Activated CD4-positive, alpha-beta T cell treated with anti-CD3 and anti-CD28 coated beads for 36 hours (primary cell): ENCODE results near the gene R3HDML. TPM values are rescaled to one million over a fixed set of nuclear protein-coding genes. Genes with fewer than 3 reads are reported as not detected.

Experiments used
- ATAC-seq: fragments of 200-7000 bp; cut with Tn5 transposase; one replicate; pipeline ENCODE4 v1.10.0; 2021; ENCODE audit warnings: mild to moderate bottlenecking, moderate library complexity
- CTCF ChIA-PET: fragments of 350-600 bp; sonication (Branson Sonifier 250); formaldehyde crosslinking; loops from one replicate; lab custom pipeline; 2021; ENCODE audit warnings: antibody characterized with exemption; lab: Charles Lee
- POLR2A ChIA-PET: fragments of 350-600 bp; sonication (Branson Sonifier 250); formaldehyde crosslinking; loops from one replicate; lab custom pipeline; 2021; ENCODE audit warnings: antibody characterized with exemption, inconsistent platforms; lab: Charles Lee
- DNase-seq: peaks from one replicate; pipeline ENCODE4 v3.0.0-alpha.2; 2020
- H3K27ac Mint-ChIP-seq: one replicate; pipeline ENCODE4 v1.8.0; 2021; ENCODE audit warnings: mixed read lengths
- H3K27me3 Mint-ChIP-seq: one replicate; pipeline ENCODE4 v1.8.0; 2021; ENCODE audit warnings: mixed read lengths
- H3K36me3 Mint-ChIP-seq: one replicate; pipeline ENCODE4 v1.8.0; 2021; ENCODE audit warnings: low read depth, mixed read lengths
- H3K4me1 Mint-ChIP-seq: one replicate; pipeline ENCODE4 v1.8.0; 2021; ENCODE audit warnings: mixed read lengths
- H3K4me3 Mint-ChIP-seq: one replicate; pipeline ENCODE4 v1.8.0; 2021; ENCODE audit warnings: mild to moderate bottlenecking, moderate library complexity, mixed read lengths
- H3K9me3 Mint-ChIP-seq: one replicate; pipeline ENCODE4 v1.8.0; 2021; ENCODE audit warnings: low read depth, mixed read lengths
- intact Hi-C, 2 experiments: fragments of 100-400 bp; cut with DNase I in 1 of 2; cut with micrococcal nuclease in 1 of 2; formaldehyde crosslinking; loops; one replicate each; pipeline versions ENCODE4 v1.14.2 to v1.15.1; 2022 to 2024; cut with DNase I, micrococcal nuclease
- total RNA-seq, 2 experiments: library from RNA; stranded (reverse); gene quantifications; one replicate each; pipeline ENCODE4 v1.2.3, GENCODE V29; 2021

Gene R3HDML
- total RNA-seq, 2 experiments from 2014 or later = not detected

- DNase-seq (no peak), ATAC-seq (no peak)
- no peak overlapping the region for H3K27ac Mint-ChIP-seq
- no peak overlapping the region for H3K4me3 Mint-ChIP-seq
- no peaks in the 10 kb centered on the region for H3K4me1 Mint-ChIP-seq
- H3K27me3 Mint-ChIP-seq = peaks cover 8% of the 10 kb centered on the region
- no peaks in the 10 kb centered on the region for H3K36me3 Mint-ChIP-seq
- no peaks in the 10 kb centered on the region for H3K9me3 Mint-ChIP-seq
- ChIA-PET CTCF (interaction anchor here (1.1 kb wide), 1 partner anchor 132 kb away, joined by 3 read pairs; no protein-coding TSS in a partner anchor), POLR2A (no interaction called here)
- intact Hi-C loops = no loop called here
These were observed 13.7 kb downstream of the R3HDML start for GRCh38 chr20:44350567-44350966.

DNA sequence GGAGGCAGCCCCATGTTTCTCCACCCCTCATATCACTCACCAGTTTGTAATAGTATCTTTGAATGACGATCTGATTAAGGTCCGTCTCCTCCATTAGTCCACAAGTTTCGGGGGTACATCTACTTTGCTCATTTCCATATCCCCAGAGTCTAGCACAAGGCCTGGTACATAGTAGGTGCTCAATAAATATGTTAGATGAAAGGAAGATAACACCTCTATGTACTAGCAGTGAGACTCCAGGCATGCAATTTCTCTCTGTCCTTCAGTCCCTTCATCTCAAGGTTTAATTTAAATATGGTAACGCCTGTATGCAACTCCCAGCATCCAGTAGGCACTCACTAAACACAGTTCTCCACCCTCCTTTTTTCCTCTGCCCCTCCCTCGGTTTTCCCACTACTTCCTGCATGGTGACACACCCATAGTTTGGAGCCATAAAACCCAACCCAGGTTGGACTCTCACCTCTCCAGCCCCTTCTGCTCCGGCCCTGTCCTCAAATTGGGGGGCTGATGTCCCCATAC lies 18.2 kb downstream of the R3HDML start:
- Mint-ChIP-seq H3K27me3 (peaks cover 4% of the 10 kb centered on the region), H3K4me3 (no peak overlapping the region), H3K9me3 (no peaks in the 10 kb centered on the region), H3K36me3 (no peaks in the 10 kb centered on the region), H3K4me1 (no peaks in the 10 kb centered on the region), H3K27ac (no peak overlapping the region)
- ChIA-PET CTCF (interaction anchor here (0.7 kb wide), 1 partner anchor 140 kb away, joined by 3 read pairs; no protein-coding TSS in a partner anchor), POLR2A (no interaction called here)
- intact Hi-C loops = no loop called here
- ATAC-seq (no peak), DNase-seq (no peak)

GRCh38 chr20:44355498-44356352 lies 18.9 kb downstream of the R3HDML start, which contains the start of gene HNF4A:
HNF4A (plus strand) TSS chr20:44355699; CDS start chr20:44355805, 106 bp downstream.
- Mint-ChIP-seq H3K36me3 (no peaks in the 10 kb centered on the region), H3K9me3 (no peaks in the 10 kb centered on the region), H3K27ac (no peak within 1 kb of the TSS), H3K4me3 (no peak within 1 kb of the TSS), H3K27me3 (peaks cover 4% of the 10 kb centered on the region), H3K4me1 (no peaks in the 10 kb centered on the region)
- intact Hi-C loops = no loop called here
- ChIA-PET POLR2A (no interaction called here), CTCF (interaction anchor here (0.7 kb wide), 1 partner anchor 141 kb away, joined by 3 read pairs; no protein-coding TSS in a partner anchor)
- no peak for ATAC-seq
- DNase-seq = no peak

DNA sequence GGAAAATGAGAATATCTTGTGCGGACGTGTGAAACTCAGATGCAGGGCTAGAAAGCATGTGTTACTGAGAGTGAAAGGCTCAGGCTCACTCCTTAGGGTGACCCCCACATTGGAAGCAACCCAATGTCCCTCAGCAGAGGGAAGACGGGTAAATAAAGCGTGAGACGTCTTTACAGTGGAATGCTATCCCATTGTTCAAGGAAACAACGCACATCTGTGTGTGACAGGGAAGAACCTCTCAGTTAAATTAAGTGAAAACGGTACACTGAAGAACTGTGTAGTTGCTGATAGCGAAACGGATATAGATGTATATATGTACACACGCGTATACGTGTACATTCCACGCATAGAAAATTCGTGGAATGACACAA lies 19.5 kb downstream of the R3HDML start:
- ChIA-PET CTCF (no interaction called here), POLR2A (no interaction called here)
- DNase-seq = no peak
- Mint-ChIP-seq H3K27me3 (peaks cover 4% of the 10 kb centered on the region), H3K4me3 (no peak overlapping the region), H3K9me3 (no peaks in the 10 kb centered on the region), H3K36me3 (no peaks in the 10 kb centered on the region), H3K4me1 (no peaks in the 10 kb centered on the region), H3K27ac (no peak overlapping the region)
- intact Hi-C loops = no loop called here
- ATAC-seq = no peak

GRCh38 chr20:44357020-44357419 lies 20.2 kb downstream of the R3HDML start:
- no peaks in the 10 kb centered on the region for H3K4me1 Mint-ChIP-seq
- CTCF ChIA-PET = interaction anchor here (0.6 kb wide), 1 partner anchor 8 kb away, joined by 3 read pairs; no protein-coding TSS in a partner anchor
- no peak for ATAC-seq
- POLR2A ChIA-PET = no interaction called here
- H3K9me3 Mint-ChIP-seq = no peaks in the 10 kb centered on the region
- H3K27me3 Mint-ChIP-seq = peaks cover 4% of the 10 kb centered on the region
- no peak overlapping the region for H3K27ac Mint-ChIP-seq
- intact Hi-C loops = no loop called here
- DNase-seq = no peak
- no peak overlapping the region for H3K4me3 Mint-ChIP-seq
- H3K36me3 Mint-ChIP-seq = no peaks in the 10 kb centered on the region

DNA sequence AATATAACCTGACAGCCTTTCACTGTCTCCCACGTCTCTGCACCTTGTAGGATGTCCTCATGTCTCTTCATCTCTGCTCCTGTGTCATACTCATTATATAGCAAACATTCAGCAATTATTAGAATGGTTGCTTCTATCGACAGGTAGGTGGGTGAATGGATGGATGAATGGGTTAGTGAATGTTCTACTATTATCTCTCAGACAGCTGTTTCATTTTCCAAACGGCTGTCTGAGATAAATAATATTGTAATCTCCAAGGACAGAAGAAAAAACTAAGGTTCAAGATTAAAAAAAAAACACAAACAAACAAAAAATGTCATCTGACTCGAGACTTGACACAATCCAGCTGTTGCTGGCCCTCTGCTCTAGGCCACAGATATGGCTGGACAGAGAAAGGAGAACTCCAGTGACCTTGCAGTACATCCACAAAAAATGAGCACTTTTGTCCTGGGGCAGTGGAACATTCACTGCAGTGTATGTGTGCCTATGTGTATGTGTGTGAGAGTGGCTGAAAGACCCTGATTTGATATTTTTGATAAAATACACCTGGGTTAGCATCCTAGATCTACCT lies 20.8 kb downstream of the R3HDML start:
- no peak for ATAC-seq
- Mint-ChIP-seq H3K27ac (no peak overlapping the region), H3K4me1 (no peaks in the 10 kb centered on the region), H3K4me3 (no peak overlapping the region), H3K9me3 (no peaks in the 10 kb centered on the region), H3K36me3 (no peaks in the 10 kb centered on the region), H3K27me3 (peaks cover 2% of the 10 kb centered on the region)
- DNase-seq = no peak
- POLR2A ChIA-PET = interaction anchor here (0.6 kb wide), 1 partner anchor 31 kb away, joined by 4 read pairs; no protein-coding TSS in a partner anchor
- CTCF ChIA-PET = interaction anchor here (0.6 kb wide), 1 partner anchor 9 kb away, joined by 3 read pairs; no protein-coding TSS in a partner anchor
- intact Hi-C loops = no loop called here

DNA sequence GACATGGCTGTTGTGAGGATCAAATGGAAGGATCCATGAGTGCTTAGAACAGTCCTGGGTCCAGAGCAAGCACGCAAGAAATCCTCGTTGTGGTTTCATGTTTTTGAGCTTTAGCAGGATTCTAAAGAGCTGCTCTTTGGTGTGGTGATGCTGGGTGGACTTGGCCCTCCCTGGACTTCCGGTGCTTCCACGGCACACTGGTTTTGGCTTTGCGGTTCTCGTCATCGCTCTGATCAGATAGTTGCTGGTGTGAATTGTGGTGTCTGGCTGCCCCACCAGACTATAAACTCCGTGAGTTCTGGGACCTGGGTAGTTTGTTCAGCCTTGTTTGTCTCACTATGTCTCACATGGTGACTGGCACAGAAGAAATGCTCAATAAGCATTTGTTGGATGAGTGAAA lies 21.9 kb downstream of the R3HDML start:
- peaks cover 2% of the 10 kb centered on the region for H3K27me3 Mint-ChIP-seq
- H3K4me1 Mint-ChIP-seq = no peaks in the 10 kb centered on the region
- ATAC-seq (no peak), DNase-seq (no peak)
- H3K4me3 Mint-ChIP-seq = no peak overlapping the region
- intact Hi-C loops = no loop called here
- no peaks in the 10 kb centered on the region for H3K36me3 Mint-ChIP-seq
- no peaks in the 10 kb centered on the region for H3K9me3 Mint-ChIP-seq
- ChIA-PET CTCF (interaction anchor here (0.5 kb wide), 1 partner anchor 244 kb away, joined by 3 read pairs; no protein-coding TSS in a partner anchor), POLR2A (no interaction called here)
- no peak overlapping the region for H3K27ac Mint-ChIP-seq

DNA sequence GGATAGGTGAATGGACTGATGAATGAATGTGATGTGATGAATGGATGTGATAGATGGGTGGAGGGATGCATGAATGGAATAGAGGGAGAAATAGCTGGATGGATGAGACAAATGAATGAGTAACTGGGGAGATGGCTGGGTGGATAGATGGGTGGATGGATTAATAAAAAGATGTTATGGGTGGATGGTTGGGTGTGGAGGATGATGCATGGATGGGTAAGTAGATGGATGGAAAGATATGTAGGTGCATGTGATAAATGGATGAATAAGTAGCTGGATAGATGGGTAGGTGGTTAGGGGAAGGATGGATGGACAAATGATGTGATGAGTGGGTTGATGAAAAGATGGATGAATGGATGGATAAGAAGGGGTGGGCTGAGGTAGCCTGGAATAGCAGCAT lies 23.4 kb downstream of the R3HDML start:
- no peaks in the 10 kb centered on the region for H3K27me3 Mint-ChIP-seq
- intact Hi-C loops = no loop called here
- H3K36me3 Mint-ChIP-seq = no peaks in the 10 kb centered on the region
- no peak overlapping the region for H3K27ac Mint-ChIP-seq
- H3K4me1 Mint-ChIP-seq = no peaks in the 10 kb centered on the region
- ChIA-PET POLR2A (no interaction called here), CTCF (no interaction called here)
- DNase-seq = no peak
- H3K4me3 Mint-ChIP-seq = no peak overlapping the region
- no peaks in the 10 kb centered on the region for H3K9me3 Mint-ChIP-seq
- no peak for ATAC-seq

DNA sequence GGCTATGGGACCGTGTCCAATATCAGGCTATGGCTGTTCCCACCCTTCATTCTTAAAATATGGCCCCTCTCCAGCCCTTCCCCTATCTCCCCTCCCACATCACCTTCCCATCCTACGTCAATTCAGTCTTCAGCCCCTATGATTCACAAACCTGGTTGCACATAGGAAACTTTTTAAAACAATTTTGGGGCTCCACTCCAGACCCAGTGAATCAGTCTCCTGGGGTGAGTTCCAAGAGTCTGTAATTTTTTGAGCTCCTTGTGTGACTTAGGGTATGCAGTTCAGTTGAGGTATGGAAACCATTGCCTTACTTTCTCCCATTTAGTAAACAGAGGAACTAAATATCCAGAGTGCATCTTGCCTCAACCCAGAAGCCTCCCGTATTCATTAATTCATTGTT lies 24.2 kb downstream of the R3HDML start:
- H3K9me3 Mint-ChIP-seq = no peaks in the 10 kb centered on the region
- no peak overlapping the region for H3K27ac Mint-ChIP-seq
- no peak overlapping the region for H3K4me3 Mint-ChIP-seq
- intact Hi-C loops = no loop called here
- H3K4me1 Mint-ChIP-seq = no peaks in the 10 kb centered on the region
- no peaks in the 10 kb centered on the region for H3K27me3 Mint-ChIP-seq
- no peaks in the 10 kb centered on the region for H3K36me3 Mint-ChIP-seq
- ATAC-seq (no peak), DNase-seq (no peak)
- POLR2A ChIA-PET = no interaction called here
- CTCF ChIA-PET = no interaction called here

DNA sequence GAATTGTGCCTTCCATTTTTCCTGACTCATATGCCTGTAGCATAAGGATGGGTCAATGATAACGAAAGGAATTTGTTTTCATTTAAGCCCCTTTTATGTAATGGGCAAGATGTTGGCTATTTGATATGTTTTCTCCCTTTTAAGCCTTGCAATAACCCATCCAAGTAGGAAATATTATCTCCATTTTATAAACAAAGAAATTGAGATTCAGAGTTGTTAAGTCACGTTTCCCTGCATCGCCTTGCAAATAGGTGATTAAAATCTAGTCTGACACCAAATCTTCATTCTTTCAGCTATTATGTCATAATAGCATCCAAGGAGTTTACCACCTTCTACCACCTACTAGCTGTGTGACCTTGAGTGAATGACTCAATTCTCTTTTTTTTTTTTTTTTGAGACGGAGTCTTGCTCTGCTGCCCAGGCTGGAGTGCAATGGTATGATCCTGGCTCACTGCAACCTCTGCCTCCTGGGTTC lies 25.7 kb downstream of the R3HDML start:
- CTCF ChIA-PET = no interaction called here
- intact Hi-C loops = no loop called here
- Mint-ChIP-seq H3K27me3 (no peaks in the 10 kb centered on the region), H3K36me3 (no peaks in the 10 kb centered on the region), H3K4me1 (no peaks in the 10 kb centered on the region), H3K27ac (no peak overlapping the region), H3K4me3 (no peak overlapping the region), H3K9me3 (no peaks in the 10 kb centered on the region)
- POLR2A ChIA-PET = no interaction called here
- DNase-seq (no peak), ATAC-seq (no peak)

DNA sequence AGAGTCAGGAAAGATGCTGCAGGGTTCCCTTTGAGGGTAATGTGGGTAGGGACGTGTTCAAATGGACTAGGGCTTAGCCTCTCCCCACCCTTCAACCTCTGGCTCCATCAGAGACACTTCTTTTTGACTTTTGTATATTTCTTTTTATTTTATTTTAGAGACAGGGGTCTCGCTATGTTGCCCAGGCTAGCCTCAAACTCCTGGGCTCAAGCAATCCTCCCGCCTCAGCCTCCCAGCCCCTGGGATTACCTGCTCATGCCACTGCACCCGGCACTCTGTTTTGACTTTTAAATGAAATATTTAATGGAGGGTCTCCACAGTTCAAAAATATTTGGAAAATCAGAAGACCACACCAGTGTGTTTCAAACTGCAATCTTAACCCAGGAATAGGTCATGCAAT lies 27.2 kb downstream of the R3HDML start:
- Mint-ChIP-seq H3K27me3 (no peaks in the 10 kb centered on the region), H3K27ac (no peak overlapping the region), H3K4me3 (no peak overlapping the region), H3K36me3 (no peaks in the 10 kb centered on the region), H3K4me1 (no peaks in the 10 kb centered on the region), H3K9me3 (no peaks in the 10 kb centered on the region)
- intact Hi-C loops = no loop called here
- ATAC-seq = no peak
- POLR2A ChIA-PET = no interaction called here
- CTCF ChIA-PET = interaction anchor here (0.6 kb wide), 1 partner anchor 274 kb away, joined by 5 read pairs; no protein-coding TSS in a partner anchor
- no peak for DNase-seq
